ENCODE measurements around the gene UNC45B.

The UNC45B gene

DNA sequence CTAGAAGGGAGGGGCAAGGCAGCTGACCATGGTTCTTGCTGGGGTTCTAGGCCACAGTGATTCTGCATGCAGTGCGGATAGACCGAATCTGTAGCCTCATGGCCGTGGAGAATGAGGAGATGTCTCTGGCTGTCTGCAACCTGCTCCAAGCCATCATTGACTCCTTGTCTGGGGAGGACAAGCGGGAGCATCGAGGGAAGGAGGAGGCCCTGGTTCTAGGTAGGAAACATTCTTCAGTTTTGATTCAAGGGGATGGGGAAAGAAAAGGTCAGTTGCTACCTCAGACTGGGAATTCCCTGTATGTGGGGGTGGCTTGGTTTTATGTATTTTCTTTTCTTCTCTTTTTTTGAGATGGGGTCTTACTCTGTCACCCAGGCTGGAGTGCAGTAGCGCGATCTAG lies 7.6 kb downstream of the UNC45B start:
- Mint-ChIP-seq H3K4me1 (no peaks in the 10 kb centered on the region), H3K9me3 (no peaks in the 10 kb centered on the region), H3K27me3 (ENCODE audit: low read depth, poor library complexity) (peaks cover 26% of the 10 kb centered on the region), H3K36me3 (ENCODE audit: low read depth) (no peaks in the 10 kb centered on the region), H3K4me3 (no peak overlapping the region), H3K27ac (no peak overlapping the region)
- no peak for DNase-seq
- TF ChIP-seq, protein P1, sequence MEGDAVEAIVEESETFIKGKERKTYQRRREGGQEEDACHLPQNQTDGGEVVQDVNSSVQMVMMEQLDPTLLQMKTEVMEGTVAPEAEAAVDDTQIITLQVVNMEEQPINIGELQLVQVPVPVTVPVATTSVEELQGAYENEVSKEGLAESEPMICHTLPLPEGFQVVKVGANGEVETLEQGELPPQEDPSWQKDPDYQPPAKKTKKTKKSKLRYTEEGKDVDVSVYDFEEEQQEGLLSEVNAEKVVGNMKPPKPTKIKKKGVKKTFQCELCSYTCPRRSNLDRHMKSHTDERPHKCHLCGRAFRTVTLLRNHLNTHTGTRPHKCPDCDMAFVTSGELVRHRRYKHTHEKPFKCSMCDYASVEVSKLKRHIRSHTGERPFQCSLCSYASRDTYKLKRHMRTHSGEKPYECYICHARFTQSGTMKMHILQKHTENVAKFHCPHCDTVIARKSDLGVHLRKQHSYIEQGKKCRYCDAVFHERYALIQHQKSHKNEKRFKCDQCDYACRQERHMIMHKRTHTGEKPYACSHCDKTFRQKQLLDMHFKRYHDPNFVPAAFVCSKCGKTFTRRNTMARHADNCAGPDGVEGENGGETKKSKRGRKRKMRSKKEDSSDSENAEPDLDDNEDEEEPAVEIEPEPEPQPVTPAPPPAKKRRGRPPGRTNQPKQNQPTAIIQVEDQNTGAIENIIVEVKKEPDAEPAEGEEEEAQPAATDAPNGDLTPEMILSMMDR (IDR thresholded peaks at IDR 0.05): no peak

DNA sequence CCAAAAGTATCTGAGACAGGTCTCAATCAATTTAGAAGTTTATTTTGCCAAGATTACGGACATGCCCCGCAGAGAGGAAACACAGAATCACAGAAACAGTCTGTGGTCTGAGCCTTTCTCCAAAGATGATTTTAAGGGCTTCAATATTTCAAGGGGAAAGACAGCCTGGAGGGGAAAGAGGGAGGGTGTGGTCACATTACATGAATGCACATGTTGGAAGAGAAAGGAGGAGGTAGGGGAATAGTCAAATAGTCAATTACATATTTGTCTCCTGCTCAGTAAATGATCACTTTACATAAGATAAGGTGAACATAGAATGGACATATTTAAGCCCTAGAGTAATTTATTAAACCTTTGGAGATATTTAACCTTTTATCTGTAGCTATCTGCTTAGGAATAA lies 12.3 kb downstream of the UNC45B start:
- Mint-ChIP-seq H3K9me3 (no peaks in the 10 kb centered on the region), H3K36me3 (ENCODE audit: low read depth) (no peaks in the 10 kb centered on the region), H3K27me3 (ENCODE audit: low read depth, poor library complexity) (peaks cover 34% of the 10 kb centered on the region), H3K4me3 (no peak overlapping the region), H3K4me1 (no peaks in the 10 kb centered on the region), H3K27ac (no peak overlapping the region)
- no peak for DNase-seq
- TF ChIP-seq, protein P1 (IDR thresholded peaks at IDR 0.05): no peak

DNA sequence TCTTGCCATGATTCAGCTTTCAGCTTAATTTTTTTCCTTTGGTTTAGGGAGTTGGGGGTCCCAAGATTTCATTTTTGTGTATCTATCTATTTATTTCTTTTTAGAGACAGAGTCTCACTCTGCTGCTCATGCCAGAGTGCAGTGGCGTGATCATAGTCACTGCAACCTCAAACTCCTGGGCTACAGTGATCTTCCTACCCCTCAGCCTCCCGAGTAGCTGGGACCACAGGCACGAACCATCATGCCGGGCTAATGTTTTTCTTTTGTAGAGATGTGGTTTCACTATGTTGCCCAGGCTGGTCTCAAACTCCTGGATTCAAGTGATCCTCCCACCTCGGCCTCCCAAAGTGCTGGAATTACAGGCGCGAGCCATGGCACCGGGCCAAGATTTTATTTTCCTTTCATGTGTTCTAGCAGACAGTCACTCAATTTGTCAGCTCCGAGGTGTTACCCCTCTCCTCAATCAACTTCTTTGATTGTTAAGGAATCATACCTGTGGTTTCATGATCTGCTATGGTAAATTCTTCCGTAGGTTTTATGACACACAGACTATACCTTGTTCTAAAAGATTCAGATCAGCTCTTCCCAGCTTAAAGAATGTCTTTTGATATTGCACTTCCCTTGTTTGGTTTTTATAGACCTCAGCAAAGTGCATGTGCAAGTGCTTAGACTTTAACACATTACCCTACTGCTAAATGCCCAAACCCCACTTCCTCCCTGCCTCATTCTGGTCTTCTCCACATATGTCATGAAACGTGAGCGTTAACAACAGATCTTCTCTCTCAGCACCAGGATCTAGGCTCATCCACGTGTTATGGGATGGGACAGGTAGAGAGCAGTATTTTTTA lies 13.0 kb downstream of the UNC45B start:
- Mint-ChIP-seq H3K4me3 (no peak overlapping the region), H3K9me3 (no peaks in the 10 kb centered on the region), H3K36me3 (ENCODE audit: low read depth) (no peaks in the 10 kb centered on the region), H3K27ac (no peak overlapping the region), H3K4me1 (no peaks in the 10 kb centered on the region), H3K27me3 (ENCODE audit: low read depth, poor library complexity) (peaks cover 39% of the 10 kb centered on the region)
- DNase-seq: no peak
- TF ChIP-seq, protein P1 (IDR thresholded peaks at IDR 0.05): no peak

DNA sequence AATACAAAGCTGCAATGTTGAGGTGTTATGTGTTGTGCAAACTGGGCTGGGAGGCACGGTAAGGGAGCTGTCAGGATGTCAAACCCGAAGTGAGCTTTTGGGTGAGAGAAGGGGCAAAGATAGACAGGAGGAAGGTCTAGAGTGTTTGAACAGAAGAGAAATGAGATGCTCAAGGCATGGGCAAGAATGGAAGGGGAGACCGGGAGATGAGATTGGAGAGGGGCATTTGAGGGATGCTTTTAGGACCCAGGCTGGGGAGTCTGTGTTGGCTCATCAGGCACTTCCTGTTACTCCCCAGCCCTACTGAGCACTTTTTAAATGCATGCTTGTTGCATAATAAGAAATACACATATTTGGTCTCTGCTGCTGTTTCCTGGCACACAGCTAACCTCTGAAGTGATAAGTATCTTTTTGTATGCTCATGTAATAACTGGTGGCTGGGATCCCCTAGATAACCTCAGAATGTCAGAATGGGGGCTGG lies 13.7 kb downstream of the UNC45B start:
- H3K4me1 Mint-ChIP-seq: no peaks in the 10 kb centered on the region
- peaks cover 42% of the 10 kb centered on the region for H3K27me3 Mint-ChIP-seq (ENCODE audit: low read depth, poor library complexity)

DNA sequence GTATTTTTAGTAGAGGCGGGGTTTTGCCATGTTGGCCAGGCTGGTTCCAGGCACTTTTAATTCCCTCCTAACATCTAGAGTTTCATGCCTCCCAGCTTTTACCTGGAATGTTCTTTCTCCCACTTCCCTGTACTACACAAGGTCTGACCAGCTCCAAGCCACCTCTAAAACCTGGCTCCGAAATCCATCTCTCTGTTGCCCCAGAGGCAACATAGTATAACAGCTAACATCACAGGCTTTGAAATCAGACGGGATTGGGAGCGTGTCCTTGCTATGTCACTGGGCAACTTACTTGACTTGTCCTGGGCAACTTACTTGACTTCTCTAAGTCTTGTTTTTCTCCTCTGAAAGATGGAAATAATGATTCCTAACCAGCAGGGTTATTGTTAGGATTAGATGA lies 15.1 kb downstream of the UNC45B start:
- no peak overlapping the region for H3K27ac Mint-ChIP-seq
- TF ChIP-seq, protein P1 (IDR thresholded peaks at IDR 0.05): no peak
- H3K4me3 Mint-ChIP-seq: no peak overlapping the region
- H3K9me3 Mint-ChIP-seq: no peaks in the 10 kb centered on the region
- no peak for DNase-seq
- peaks cover 46% of the 10 kb centered on the region for H3K27me3 Mint-ChIP-seq (ENCODE audit: low read depth, poor library complexity)
- no peaks in the 10 kb centered on the region for H3K4me1 Mint-ChIP-seq
- H3K36me3 Mint-ChIP-seq (ENCODE audit: low read depth): no peaks in the 10 kb centered on the region

More for the DNA sequence above, 13.7 kb downstream of the UNC45B start:
- no peak for DNase-seq
- no peaks in the 10 kb centered on the region for H3K9me3 Mint-ChIP-seq
- TF ChIP-seq, protein P1 (IDR thresholded peaks at IDR 0.05): no peak
- no peaks in the 10 kb centered on the region for H3K36me3 Mint-ChIP-seq (ENCODE audit: low read depth)
- no peak overlapping the region for H3K27ac Mint-ChIP-seq
- no peak overlapping the region for H3K4me3 Mint-ChIP-seq

DNA sequence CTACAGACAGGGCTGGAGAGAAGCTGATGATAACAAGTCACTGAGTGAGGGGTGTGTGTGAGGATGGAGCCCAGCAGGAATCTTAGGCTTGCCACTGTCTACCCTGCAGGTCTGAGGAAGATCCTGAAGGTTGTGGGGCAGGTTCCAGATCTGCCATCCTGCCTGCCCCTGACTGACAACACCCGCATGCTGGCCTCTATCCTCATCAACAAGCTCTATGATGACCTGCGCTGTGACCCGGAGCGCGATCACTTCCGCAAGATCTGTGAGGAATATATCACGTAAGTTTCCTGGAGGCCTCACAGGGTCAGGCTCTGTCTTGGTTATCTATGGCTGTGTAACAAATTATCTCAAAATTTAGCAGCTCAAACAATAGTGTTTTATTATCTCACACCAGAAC lies 16.3 kb downstream of the UNC45B start:
- H3K36me3 Mint-ChIP-seq (ENCODE audit: low read depth): no peaks in the 10 kb centered on the region
- TF ChIP-seq, protein P1 (IDR thresholded peaks at IDR 0.05): no peak
- H3K27me3 Mint-ChIP-seq (ENCODE audit: low read depth, poor library complexity): peaks cover 37% of the 10 kb centered on the region
- H3K27ac Mint-ChIP-seq: peak overlapping the region; percentile 68
- no peak for DNase-seq
- no peaks in the 10 kb centered on the region for H3K4me1 Mint-ChIP-seq
- no peaks in the 10 kb centered on the region for H3K9me3 Mint-ChIP-seq
- H3K4me3 Mint-ChIP-seq: no peak overlapping the region
